Left colon (tissue), 2 donors: Measurements from ENCODE around the gene PKNOX2. TPM values are rescaled to one million over a fixed set of nuclear protein-coding genes. Genes with fewer than 3 reads are reported as not detected.

Experiments
- ATAC-seq: fragments of 200-7000 bp; cut with Tn5 transposase; one replicate; pipeline ENCODE4 v1.9.1; 2020; ENCODE audit warnings: mild to moderate bottlenecking, moderate library complexity
- DNase-seq, 2 donors: peaks; one replicate each; pipeline ENCODE4 v3.0.0-alpha.2; 2020
- intact Hi-C, 2 donors: fragments of 100-400 bp; cut with DNase I in 1 of 2; cut with micrococcal nuclease in 1 of 2; formaldehyde crosslinking; loops; one replicate each; pipeline versions ENCODE4 v1.11.2 to v1.14.0; 2022; cut with DNase I, micrococcal nuclease
- total RNA-seq, 2 donors: library from RNA; stranded (reverse); fragmentation: NEBNext Ultra II Directional; extraction: Animal tissue kit (Norgen Biotek cat#: 25700); gene quantifications; one replicate each; pipeline ENCODE4 v1.2.1, GENCODE V29; 2021
- donor health status: DM: no; HTN: no; CAD: no.
- donor health status: DM: yes; HTN: yes; CAD: no.

Gene PKNOX2
- total RNA-seq, 2 donors from 2014 or later: 0.49 to 1.5 TPM

- DNase-seq (no peak), ATAC-seq (no peak)
- intact Hi-C loops: no loop called here
Observed at GRCh38 chr11:125270711-125271110, 106.2 kb downstream of the PKNOX2 start.

DNA sequence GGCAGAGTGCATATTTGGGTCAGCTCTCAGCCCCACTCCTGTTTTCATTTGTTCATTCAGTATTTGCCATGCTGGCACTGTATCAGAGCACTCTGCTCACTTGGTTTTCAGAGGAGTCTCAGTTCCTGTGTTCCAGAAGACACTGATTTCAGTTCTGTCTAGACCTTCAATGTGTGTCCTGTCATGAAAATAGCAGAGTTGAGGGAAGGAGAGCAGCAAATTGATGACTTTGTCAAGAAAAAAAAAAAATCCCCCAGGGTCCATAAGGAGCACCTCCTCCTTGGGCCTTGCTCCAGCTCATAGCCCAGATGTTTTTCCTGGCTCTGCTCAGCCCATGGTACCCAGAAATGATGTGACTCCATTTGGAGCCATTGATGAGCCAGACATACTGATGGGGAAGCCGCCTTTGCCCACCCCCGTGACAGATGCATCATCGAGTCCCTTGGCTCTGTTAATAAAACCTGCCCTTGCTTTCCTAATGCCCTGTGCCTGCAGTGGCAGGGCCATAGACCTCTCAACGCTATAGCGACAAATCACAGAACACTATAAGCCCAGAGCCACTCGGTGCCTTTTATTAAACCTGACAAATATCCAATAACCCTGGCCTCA, 107.0 kb downstream of the PKNOX2 start:
- no peak for ATAC-seq
- intact Hi-C loops: no loop called here
- DNase-seq: no peak

DNA sequence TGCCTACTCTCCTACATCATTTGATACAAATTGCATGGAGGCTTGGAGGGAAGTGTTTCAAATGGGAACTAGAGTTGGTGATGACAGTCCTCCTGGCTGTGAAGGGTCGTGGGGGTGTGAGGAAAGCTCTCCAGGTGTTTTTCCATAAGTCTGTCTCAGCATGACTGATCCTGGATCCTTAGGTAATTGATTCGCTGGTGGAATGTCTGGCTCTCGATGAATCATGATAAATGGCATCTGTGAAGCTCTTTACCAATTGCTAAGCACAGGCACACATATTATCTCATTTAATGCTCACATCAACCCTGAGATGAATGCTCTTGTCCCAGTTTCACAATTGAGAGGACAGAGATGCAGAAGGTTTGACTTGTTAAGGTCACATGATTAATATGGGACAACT, 107.5 kb downstream of the PKNOX2 start:
- no peak for DNase-seq
- ATAC-seq: no peak
- intact Hi-C loops: no loop called here

DNA sequence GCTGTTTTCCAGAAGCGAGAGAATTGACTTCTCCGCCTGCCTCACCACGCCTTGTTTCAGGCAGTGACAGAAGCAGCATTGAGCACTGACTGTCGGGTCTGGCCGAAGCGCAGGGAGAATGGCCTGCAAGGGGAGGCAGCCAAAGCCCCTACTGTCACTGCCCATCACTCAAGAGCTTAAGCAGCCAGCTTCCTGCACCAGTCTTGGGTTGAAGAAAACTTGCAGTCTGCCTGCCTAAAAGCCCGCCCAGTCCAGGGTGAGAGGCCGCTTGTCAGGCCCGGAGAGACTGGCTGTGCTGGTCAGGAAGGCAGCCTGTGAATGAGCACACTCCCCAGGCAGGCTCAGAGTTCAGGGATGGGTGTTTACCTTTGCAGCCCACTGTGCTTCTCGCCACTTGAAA, 108.3 kb downstream of the PKNOX2 start:
- DNase-seq (no peak), ATAC-seq (no peak)
- intact Hi-C loops: no loop called here

- intact Hi-C loops: no loop called here
- ATAC-seq (no peak), DNase-seq (no peak)
Observed at GRCh38 chr11:125273519-125274000, 109.0 kb downstream of the PKNOX2 start.

- no peak for DNase-seq
- intact Hi-C loops: no loop called here
- ATAC-seq: no peak
Observed at GRCh38 chr11:125274309-125274708, 109.8 kb downstream of the PKNOX2 start.

- no peak for ATAC-seq
- intact Hi-C loops: no loop called here
- no peak for DNase-seq
Observed at GRCh38 chr11:125274774-125275173, 110.2 kb downstream of the PKNOX2 start.

GRCh38 chr11:125275905-125276618, 111.5 kb downstream of the PKNOX2 start:
- ATAC-seq (no peak), DNase-seq (no peak)
- intact Hi-C loops: no loop called here

- intact Hi-C loops: no loop called here
- no peak for ATAC-seq
- no peak for DNase-seq
Observed at GRCh38 chr11:125276619-125276976, 112.0 kb downstream of the PKNOX2 start.

DNA sequence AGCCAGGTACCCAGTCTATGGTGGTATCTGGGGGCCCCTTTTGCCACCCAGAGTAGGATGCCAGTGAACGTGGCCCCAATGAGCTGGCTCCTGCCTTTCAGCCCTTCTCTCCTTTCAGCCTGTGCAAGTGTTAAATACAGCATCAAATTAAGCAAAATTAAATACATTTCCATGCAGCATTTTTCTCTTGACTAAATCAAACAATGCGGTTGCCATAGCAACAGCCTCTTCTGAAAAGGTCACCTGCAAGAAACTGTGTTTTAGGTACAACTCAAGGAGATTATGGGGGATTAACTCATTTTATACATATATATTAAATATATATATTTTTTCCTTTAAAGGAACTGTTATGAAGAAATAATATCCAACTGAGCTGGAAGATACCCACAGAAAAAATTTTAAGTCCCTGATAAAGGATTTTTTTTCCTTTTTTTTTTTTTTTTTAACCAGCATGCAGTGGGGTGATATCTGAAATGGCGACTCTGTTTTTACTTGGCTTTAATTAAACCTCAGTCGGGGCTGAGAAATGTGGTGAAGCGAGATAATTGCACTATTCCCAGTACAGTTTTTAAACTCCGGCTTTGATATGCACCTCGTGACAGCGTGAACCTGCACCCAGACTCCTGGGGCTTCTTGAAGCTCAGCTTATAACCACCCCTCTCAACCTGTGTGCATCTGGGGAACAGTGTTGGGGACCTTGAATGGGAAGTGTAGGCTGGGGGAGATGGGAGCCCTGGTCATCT, 115.3 kb downstream of the PKNOX2 start:
- intact Hi-C loops: no loop called here
- ATAC-seq (no peak), DNase-seq (no peak)

DNA sequence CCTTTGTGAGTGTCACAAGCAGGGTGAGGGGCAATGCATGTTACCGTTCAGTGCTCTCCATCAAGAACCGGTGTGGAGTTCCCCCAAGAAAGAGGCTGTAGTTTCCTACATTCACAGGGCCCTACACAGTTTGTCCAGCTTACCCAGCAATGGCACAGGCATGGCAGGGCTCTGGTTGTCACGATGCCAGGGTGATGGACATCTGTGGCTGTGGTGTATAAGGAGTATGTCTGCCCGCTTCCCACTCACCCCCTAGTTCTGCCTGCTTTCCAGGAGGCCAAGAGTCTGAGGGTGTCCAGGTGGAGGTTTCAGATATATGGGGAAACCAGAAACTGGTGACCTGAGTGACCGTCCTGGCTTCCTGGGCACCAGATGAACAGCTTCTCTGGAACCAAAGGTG, 116.1 kb downstream of the PKNOX2 start:
- ATAC-seq (no peak), DNase-seq (no peak)
- intact Hi-C loops: no loop called here

- intact Hi-C loops: no loop called here
- DNase-seq (no peak), ATAC-seq (no peak)
Observed at GRCh38 chr11:125281831-125282595, 117.5 kb downstream of the PKNOX2 start.

DNA sequence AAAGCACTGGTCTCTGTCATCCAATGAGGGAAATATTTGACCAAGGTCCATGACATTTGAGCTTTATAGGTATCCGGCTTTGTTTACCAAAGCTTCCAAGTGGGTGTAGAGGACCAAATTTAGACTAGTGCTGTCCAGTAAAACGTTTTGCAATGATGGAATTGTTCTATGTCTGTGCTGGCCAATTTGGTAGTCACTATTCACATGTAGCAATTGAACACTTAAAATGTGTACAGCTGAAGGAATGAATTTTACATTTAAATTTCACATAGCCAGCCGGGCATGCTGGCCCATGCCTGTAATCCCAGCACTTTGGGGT, 118.0 kb downstream of the PKNOX2 start:
- intact Hi-C loops: no loop called here
- DNase-seq (no peak), ATAC-seq (no peak)

- intact Hi-C loops: no loop called here
- DNase-seq: no peak
- no peak for ATAC-seq
Observed at GRCh38 chr11:125284245-125284850, 119.8 kb downstream of the PKNOX2 start.

DNA sequence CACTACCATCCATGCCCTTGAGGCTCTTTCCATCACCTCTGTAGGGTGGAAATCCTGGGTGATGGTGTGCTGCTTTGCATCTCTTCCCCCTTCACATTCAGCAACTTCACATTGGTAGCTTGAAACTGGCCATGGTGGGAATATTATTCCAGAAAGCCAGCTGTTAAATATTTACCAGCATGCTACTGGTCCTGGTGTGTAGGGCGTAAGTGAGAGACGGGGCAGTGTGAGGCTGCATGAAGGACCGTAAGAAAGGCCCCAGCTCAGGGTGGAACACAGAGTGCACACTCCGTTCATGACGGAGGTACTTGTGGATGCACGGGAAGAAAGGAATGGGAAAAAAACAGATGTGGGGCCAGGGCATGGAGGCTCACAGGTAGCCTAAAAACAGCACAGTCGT, 121.3 kb downstream of the PKNOX2 start:
- ATAC-seq: no peak
- intact Hi-C loops: no loop called here

GRCh38 chr11:125286486-125286885, 121.9 kb downstream of the PKNOX2 start:
- ATAC-seq: no peak

More for the DNA sequence above, 121.3 kb downstream of the PKNOX2 start:
- no peak for DNase-seq

GRCh38 chr11:125287491-125288210, 123.1 kb downstream of the PKNOX2 start:
- DNase-seq (no peak), ATAC-seq (no peak)
- intact Hi-C loops: no loop called here

More at GRCh38 chr11:125286486-125286885, 121.9 kb downstream of the PKNOX2 start:
- intact Hi-C loops: no loop called here
- DNase-seq: no peak

- ATAC-seq (no peak), DNase-seq (no peak)
- intact Hi-C loops: no loop called here
Observed at GRCh38 chr11:125289419-125290098, 125.0 kb downstream of the PKNOX2 start.
